ENCODE data around the gene RIMBP2.

Gene RIMBP2, protein sequence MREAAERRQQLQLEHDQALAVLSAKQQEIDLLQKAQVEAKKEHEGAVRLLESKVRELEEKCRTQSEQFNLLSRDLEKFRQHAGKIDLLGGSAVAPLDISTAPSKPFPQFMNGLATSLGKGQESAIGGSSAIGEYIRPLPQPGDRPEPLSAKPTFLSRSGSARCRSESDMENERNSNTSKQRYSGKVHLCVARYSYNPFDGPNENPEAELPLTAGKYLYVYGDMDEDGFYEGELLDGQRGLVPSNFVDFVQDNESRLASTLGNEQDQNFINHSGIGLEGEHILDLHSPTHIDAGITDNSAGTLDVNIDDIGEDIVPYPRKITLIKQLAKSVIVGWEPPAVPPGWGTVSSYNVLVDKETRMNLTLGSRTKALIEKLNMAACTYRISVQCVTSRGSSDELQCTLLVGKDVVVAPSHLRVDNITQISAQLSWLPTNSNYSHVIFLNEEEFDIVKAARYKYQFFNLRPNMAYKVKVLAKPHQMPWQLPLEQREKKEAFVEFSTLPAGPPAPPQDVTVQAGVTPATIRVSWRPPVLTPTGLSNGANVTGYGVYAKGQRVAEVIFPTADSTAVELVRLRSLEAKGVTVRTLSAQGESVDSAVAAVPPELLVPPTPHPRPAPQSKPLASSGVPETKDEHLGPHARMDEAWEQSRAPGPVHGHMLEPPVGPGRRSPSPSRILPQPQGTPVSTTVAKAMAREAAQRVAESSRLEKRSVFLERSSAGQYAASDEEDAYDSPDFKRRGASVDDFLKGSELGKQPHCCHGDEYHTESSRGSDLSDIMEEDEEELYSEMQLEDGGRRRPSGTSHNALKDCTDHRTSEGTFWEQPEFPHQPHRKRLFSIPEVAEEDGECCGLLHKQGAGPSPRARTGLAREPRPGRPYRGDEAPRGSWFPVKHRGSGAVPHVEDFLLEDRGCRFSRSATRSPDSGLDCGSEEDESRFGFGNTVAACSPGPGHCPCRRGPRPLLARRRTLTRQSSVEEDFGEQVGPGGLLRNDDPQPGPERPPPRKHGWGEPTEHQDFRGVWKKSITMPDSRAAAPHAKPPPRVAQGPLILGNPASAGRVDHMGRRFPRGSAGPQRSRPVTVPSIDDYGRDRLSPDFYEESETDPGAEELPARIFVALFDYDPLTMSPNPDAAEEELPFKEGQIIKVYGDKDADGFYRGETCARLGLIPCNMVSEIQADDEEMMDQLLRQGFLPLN (N-terminal part only)

DNA sequence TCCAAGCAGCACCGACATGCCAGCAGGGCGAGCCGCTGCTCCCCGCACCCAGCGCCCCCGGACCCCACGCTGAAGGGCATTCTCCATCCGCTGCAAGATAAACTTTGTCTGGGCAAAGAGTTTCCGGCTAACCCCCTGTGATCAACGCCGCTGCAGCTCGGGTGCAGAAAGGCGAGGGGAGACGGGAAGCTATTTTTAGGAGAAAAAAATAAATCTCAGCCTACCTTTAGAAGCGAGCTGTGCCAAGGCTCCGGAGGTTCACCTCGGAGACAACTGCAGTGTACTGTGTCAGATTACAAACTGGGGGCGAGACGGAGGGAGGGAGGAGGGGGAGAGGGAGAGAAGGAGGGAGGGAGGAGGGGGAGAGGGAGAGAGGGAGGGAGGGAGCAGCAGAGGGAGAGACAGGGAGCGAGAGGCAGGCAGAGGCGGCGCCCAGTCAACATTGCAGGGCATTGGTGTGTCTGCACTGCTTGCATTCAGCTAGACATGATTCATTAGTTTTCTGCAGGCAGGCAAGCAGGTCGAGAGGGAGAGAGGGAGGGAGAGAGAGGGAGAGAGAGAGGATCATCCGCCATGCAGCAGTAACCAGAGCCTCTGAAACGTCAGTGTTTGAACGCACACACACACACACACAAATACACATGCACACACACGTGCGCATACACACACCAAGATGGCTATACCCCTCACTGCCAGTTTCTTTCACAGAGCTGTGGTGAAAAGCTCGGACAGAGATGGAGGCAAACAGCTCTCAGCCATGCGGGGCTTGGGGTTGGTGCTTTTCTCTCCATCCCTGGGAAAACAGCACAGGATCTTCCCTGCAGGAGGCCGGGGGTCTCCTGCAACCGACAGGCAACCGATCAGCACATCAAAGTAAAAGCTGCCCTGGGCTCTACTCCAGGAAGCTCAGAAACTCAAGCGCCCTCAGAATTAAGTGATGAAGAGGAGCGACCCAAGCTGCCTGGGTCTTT lies at the start of gene RIMBP2:
Gene RIMBP2, minus strand, starts transcription at position 302 of the 971 bp plus-strand sequence. CDS start 237,286 bp downstream, outside the sequence.
- Histone ChIP-seq H3K27ac (no peak within 1 kb of the TSS), H3K4me3 (peak within 1 kb of the TSS; percentile 64)
- peak; percentile 50 for DNase-seq (ENCODE audit: low spot score)
- no peak for TF ChIP-seq CTCF (IDR thresholded peaks at IDR 0.05)

- no peak for TF ChIP-seq CTCF (IDR thresholded peaks at IDR 0.05)
- Histone ChIP-seq H3K27ac (no peak overlapping the region), H3K4me3 (no peak overlapping the region)
- DNase-seq (ENCODE audit: low spot score), result no peak
Measured at GRCh38 chr12:130765186-130765659, 49.1 kb upstream of the RIMBP2 start.

- Histone ChIP-seq H3K27ac (no peak overlapping the region), H3K4me3 (no peak overlapping the region)
- no peak for TF ChIP-seq CTCF (IDR thresholded peaks at IDR 0.05)
- DNase-seq (ENCODE audit: low spot score), result no peak
Measured at GRCh38 chr12:130764475-130765185, 48.5 kb upstream of the RIMBP2 start.

DNA sequence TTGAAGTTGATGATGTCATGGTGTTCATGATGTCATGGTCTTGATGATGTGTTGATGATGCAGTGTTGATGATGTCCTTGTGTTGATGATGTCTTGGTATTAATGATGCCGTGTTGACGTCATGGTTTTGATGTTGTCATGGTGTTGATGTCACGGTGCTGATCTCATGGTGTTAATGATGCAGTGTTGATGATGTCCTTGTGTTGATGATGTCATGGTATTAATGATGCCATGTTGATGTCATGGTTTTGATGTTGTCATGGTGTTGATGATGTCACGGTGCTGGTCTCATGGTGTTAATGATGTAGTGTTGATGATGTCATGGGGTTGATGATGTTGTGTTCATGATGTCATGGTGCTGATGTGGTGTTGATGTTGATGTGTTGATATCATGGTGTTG lies 48.0 kb upstream of the RIMBP2 start:
- no peak for DNase-seq (ENCODE audit: low spot score)
- TF ChIP-seq CTCF (IDR thresholded peaks at IDR 0.05), result no peak
- H3K27ac ChIP-seq, result no peak overlapping the region
- no peak overlapping the region for H3K4me3 ChIP-seq

- TF ChIP-seq CTCF (IDR thresholded peaks at IDR 0.05), result no peak
- Histone ChIP-seq H3K4me3 (no peak overlapping the region), H3K27ac (no peak overlapping the region)
- DNase-seq (ENCODE audit: low spot score), result no peak
Measured at GRCh38 chr12:130762319-130762675, 46.2 kb upstream of the RIMBP2 start.
